Kidney (tissue), 22 donors: ENCODE data around the gene REC8. TPM values are rescaled to one million over a fixed set of nuclear protein-coding genes. Genes with fewer than 3 reads are reported as not detected.

Experiments
- DNase-seq, 5 donors: peaks; one replicate each; pipeline ENCODE4 v3.0.0-alpha.2; 2013 to 2020
- FAIRE-seq: peaks from 2 replicates; lab custom pipeline; 2012; peaks lifted over from hg19 to GRCh38; lab: Jason Lieb, UNC
- H3K27ac ChIP-seq, 2 donors: one replicate each; pipeline ENCODE4 v1.7.0; 2013; ENCODE audit warnings: low read depth in 2 of 2, low read length in 2 of 2, inconsistent platforms in 1 of 2
- H3K27me3 ChIP-seq: one replicate; pipeline ENCODE4 v1.7.1; 2013; ENCODE audit warnings: low read length, inconsistent platforms; ENCODE audit not compliant: control insufficient read depth, insufficient read depth
- H3K36me3 ChIP-seq, 3 donors: one replicate each; pipeline versions ENCODE4 v1.7.0 to v1.7.1; 2013; ENCODE audit warnings: low read length in 3 of 3, control low read depth in 1 of 3, inconsistent platforms in 1 of 3; ENCODE audit not compliant: insufficient read depth in 3 of 3, control insufficient read depth in 2 of 3
- H3K4me1 ChIP-seq, 3 donors: one replicate each; pipeline versions ENCODE4 v1.7.0 to v1.7.1; 2013; ENCODE audit warnings: low read length in 3 of 3, inconsistent platforms in 1 of 3, low read depth in 1 of 3; ENCODE audit not compliant: control insufficient read depth in 2 of 3, insufficient read depth in 2 of 3
- H3K4me3 ChIP-seq, 3 donors: one replicate each; pipeline versions ENCODE4 v1.7.0 to v1.8.1; 2013; ENCODE audit warnings: low read length in 3 of 3, control low read depth in 1 of 3, inconsistent platforms in 1 of 3
- H3K9ac ChIP-seq, 3 donors: one replicate each; pipeline versions ENCODE4 v1.7.0 to v1.7.1; 2013; ENCODE audit warnings: low read length in 3 of 3, control low read depth in 1 of 3, inconsistent platforms in 1 of 3
- H3K9me3 ChIP-seq, 3 donors: one replicate each; pipeline versions ENCODE4 v1.7.0 to v1.7.1; 2013; ENCODE audit warnings: low read length in 3 of 3, control low read depth in 1 of 3, inconsistent platforms in 1 of 3; ENCODE audit not compliant: control insufficient read depth in 2 of 3, insufficient read depth in 1 of 3
- CTCF ChIP-seq: IDR thresholded peaks from 3 replicates; pipeline ENCODE4 v1.5.1; 2012; ENCODE audit warnings: mild to moderate bottlenecking, moderate library complexity, borderline replicate concordance; ENCODE audit not compliant: insufficient read depth; ENCODE audit errors: extremely low read depth
- intact Hi-C: fragments of 100-400 bp; cut with DNase I; formaldehyde crosslinking; loops from one replicate; pipeline ENCODE4 v1.11.1; 2022
- long read RNA-seq, 10 donors: library from polyadenylated mRNA in 1 of 10; unstranded in 1 of 10; transcript quantifications; one replicate each; pipeline ENCODE4 v2.0.0 and lab custom pipeline, GENCODE V29; 2021 to 2026
- polyA plus RNA-seq: library from polyadenylated mRNA; stranded (reverse); fragments of 350-450 nt; fragmentation: Illumina TruSeq; extraction: RNeasy Lipid Tissue Mini Kit (QIAGEN cat#74804); gene quantifications from one replicate; pipeline ENCODE4 v1.2.3, GENCODE V29; 2014; ENCODE audit warnings: low read depth, low replicate concordance; ENCODE audit not compliant: insufficient read depth
- total RNA-seq: library from RNA; stranded (reverse); fragmentation: NEBNext Ultra II Directional; extraction: Animal tissue kit (Norgen Biotek cat#: 25700); gene quantifications from one replicate; pipeline ENCODE4 v1.2.1, GENCODE V29; 2021
- donor health status: control.
- donor health status: control.
- donor health status: control.
- donor health status: control.
- donor health status: control.
- donor health status: DM: yes; HTN: yes; CAD: no.
- donor health status: Normal renal cell carcinoma (clear cell type).

Gene REC8
- 39.9 TPM for total RNA-seq
- 51.4 TPM for polyA plus RNA-seq
- long read RNA-seq, donor 1, partial matches to known transcripts: 20 of 82 reads
- long read RNA-seq, donor 1, other reads (novel, unspliced or antisense): 58 of 82 reads
- long read RNA-seq, donor 2, transcript REC8-209 (19 exons, 2,331 nt): major isoform, 5 of 18 reads
- long read RNA-seq, donor 2, partial matches to known transcripts: 6 of 18 reads
- long read RNA-seq, donor 2, other reads (novel, unspliced or antisense): 0 of 18 reads
- long read RNA-seq, donor 3, transcript REC8-213 (20 exons, 2,405 nt): major isoform, 6 of 16 reads
- long read RNA-seq, donor 3, partial matches to known transcripts: 5 of 16 reads
- long read RNA-seq, donor 3, other reads (novel, unspliced or antisense): 0 of 16 reads
- long read RNA-seq, donor 4, partial matches to known transcripts: 0 of 2 reads
- long read RNA-seq, donor 4, other reads (novel, unspliced or antisense): 0 of 2 reads
- long read RNA-seq, donor 5, partial matches to known transcripts: 0 of 2 reads
- long read RNA-seq, donor 5, other reads (novel, unspliced or antisense): 0 of 2 reads
- long read RNA-seq, donor 6, partial matches to known transcripts: 9 of 11 reads
- long read RNA-seq, donor 6, other reads (novel, unspliced or antisense): 0 of 11 reads
- long read RNA-seq, donor 7, partial matches to known transcripts: 6 of 16 reads
- long read RNA-seq, donor 7, other reads (novel, unspliced or antisense): 3 of 16 reads
- long read RNA-seq, donor 8, partial matches to known transcripts: 305 of 305 reads
- long read RNA-seq, donor 8, other reads (novel, unspliced or antisense): 0 of 305 reads
- long read RNA-seq, donor 9, partial matches to known transcripts: 0 of 5 reads
- long read RNA-seq, donor 9, other reads (novel, unspliced or antisense): 0 of 5 reads
- long read RNA-seq, donor 10, partial matches to known transcripts: 53 of 58 reads
- long read RNA-seq, donor 10, other reads (novel, unspliced or antisense): 0 of 58 reads

- H3K36me3 ChIP-seq: peaks cover 0 to 6% (median 4%) of the 10 kb centered on the region in 3 donors
- intact Hi-C loops: no loop called here
- peak within 1 kb of the TSS; percentile 11 to 28 for H3K27ac ChIP-seq
These were observed at the start of gene REC8 for GRCh38 chr14:24171422-24172260. Gene REC8, plus strand, starts transcription at chr14:24172080. Its CDS starts 473 bp downstream, at chr14:24172553.

GRCh38 chr14:24122416-24122815 is 49.5 kb upstream of the REC8 start:
- Histone ChIP-seq H3K9me3 (no peaks in the 10 kb centered on the region), H3K9ac (no peak overlapping the region), H3K4me3 (no peak overlapping the region), H3K27ac (no peak overlapping the region), H3K27me3 (no peaks in the 10 kb centered on the region), H3K4me1 (no peaks in the 10 kb centered on the region), H3K36me3 (peaks cover 9 to 57% (median 44%) of the 10 kb centered on the region in 3 donors)
- FAIRE-seq (no peak), DNase-seq (no peak)
- intact Hi-C loops: no loop called here
- TF ChIP-seq CTCF: no peak

More at GRCh38 chr14:24171422-24172260, at the start of gene REC8:
- FAIRE-seq (no peak), DNase-seq (peak; percentile 95 to 99 (median 99))
- no peak for TF ChIP-seq CTCF
- H3K9me3 ChIP-seq: no peaks in the 10 kb centered on the region
- no peaks in the 10 kb centered on the region for H3K27me3 ChIP-seq
- H3K4me1 ChIP-seq: peaks cover 0 to 3% (median 0%) of the 10 kb centered on the region in 3 donors
- H3K4me3 ChIP-seq: peak within 1 kb of the TSS; percentile 44 to 69 (median 48)
- peak within 1 kb of the TSS in 2 of 3 donors; percentile 15 to 48 for H3K9ac ChIP-seq

- Histone ChIP-seq H3K4me3 (no peak overlapping the region), H3K27me3 (no peaks in the 10 kb centered on the region), H3K4me1 (no peaks in the 10 kb centered on the region), H3K36me3 (peaks cover 9 to 52% (median 44%) of the 10 kb centered on the region in 3 donors), H3K9ac (no peak overlapping the region), H3K9me3 (no peaks in the 10 kb centered on the region), H3K27ac (no peak overlapping the region)
- intact Hi-C loops: no loop called here
- DNase-seq (no peak), FAIRE-seq (no peak)
- no peak for TF ChIP-seq CTCF
These were observed 49.0 kb upstream of the REC8 start for GRCh38 chr14:24122898-24123297.
